NCI-H510A (cell line): ENCODE data around the gene PKNOX1.
"Not testable (repeated sequence)": the region's sequence is repeated elsewhere in the genome, so short reads cannot be mapped to it uniquely, and the experiment has no call there.

Experiments used
- DNase-seq: peaks from one replicate; lab custom pipeline; 2025; lab: John Stamatoyannopoulos, UW

PKNOX1 gene

GRCh38 chr21:42973991-42974831, at the start of gene PKNOX1:
PKNOX1 (plus strand) TSS chr21:42974562; CDS start chr21:43004382, 29,820 bp downstream.
- peak; percentile 98 for DNase-seq

GRCh38 chr21:42925114-42925926, 49.0 kb upstream of the PKNOX1 start, which contains the start of gene ERVH48-1:
ERVH48-1 (minus strand) TSS chr21:42925630; CDS start chr21:42919006, 6,624 bp downstream.
- DNase-seq, result no peak

- DNase-seq, result not testable (repeated sequence)
Observed at GRCh38 chr21:42927474-42928200, 46.7 kb upstream of the PKNOX1 start.

GRCh38 chr21:42929969-42930368, 44.4 kb upstream of the PKNOX1 start:
- DNase-seq, result no peak

- DNase-seq, result no peak
Observed at GRCh38 chr21:42931560-42932235, 42.7 kb upstream of the PKNOX1 start.

GRCh38 chr21:42932378-42933136, 41.8 kb upstream of the PKNOX1 start:
- not testable (repeated sequence) for DNase-seq

GRCh38 chr21:42933137-42933970, 41.0 kb upstream of the PKNOX1 start:
- DNase-seq, result not testable (repeated sequence)

GRCh38 chr21:42933973-42934372, 40.4 kb upstream of the PKNOX1 start:
- not testable (repeated sequence) for DNase-seq

GRCh38 chr21:42936360-42936759, 38.0 kb upstream of the PKNOX1 start:
- DNase-seq, result not testable (repeated sequence)

GRCh38 chr21:42937034-42937940, 37.1 kb upstream of the PKNOX1 start:
- DNase-seq, result not testable (repeated sequence)

- no peak for DNase-seq
Observed at GRCh38 chr21:42937960-42938605, 36.3 kb upstream of the PKNOX1 start.

GRCh38 chr21:42938606-42938995, 35.8 kb upstream of the PKNOX1 start:
- not testable (repeated sequence) for DNase-seq

GRCh38 chr21:42939582-42940413, 34.6 kb upstream of the PKNOX1 start:
- no peak for DNase-seq

- no peak for DNase-seq
Observed at GRCh38 chr21:42941696-42942085, 32.7 kb upstream of the PKNOX1 start.

- DNase-seq, result no peak
Observed at GRCh38 chr21:42942244-42942643, 32.1 kb upstream of the PKNOX1 start.

- DNase-seq, result not testable (repeated sequence)
Observed at GRCh38 chr21:42949094-42949755, 25.1 kb upstream of the PKNOX1 start.

GRCh38 chr21:42951193-42951592, 23.2 kb upstream of the PKNOX1 start:
- DNase-seq, result not testable (repeated sequence)
